ENCODE results near the gene TFAP2B.

DNA sequence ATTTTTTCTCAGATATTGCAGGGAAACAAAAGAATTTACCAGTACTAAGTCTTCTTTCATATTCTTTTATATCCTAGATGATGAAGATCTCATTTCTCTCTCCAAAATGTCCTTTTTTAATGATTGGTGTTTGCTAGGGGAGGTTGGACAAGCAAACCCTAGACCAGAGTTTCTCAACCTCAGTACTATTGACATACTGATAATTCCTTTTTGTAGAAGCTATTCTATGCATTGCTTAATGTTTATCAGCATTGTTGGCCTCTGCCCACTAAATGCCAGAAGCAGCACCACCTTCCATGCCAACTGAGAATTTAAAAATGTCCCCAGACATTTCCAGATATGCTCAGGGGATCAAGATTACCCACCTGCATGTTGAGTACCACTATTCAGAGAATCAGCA is 14.4 kb upstream of the TFAP2B start:
- TF ChIP-seq, protein P1, sequence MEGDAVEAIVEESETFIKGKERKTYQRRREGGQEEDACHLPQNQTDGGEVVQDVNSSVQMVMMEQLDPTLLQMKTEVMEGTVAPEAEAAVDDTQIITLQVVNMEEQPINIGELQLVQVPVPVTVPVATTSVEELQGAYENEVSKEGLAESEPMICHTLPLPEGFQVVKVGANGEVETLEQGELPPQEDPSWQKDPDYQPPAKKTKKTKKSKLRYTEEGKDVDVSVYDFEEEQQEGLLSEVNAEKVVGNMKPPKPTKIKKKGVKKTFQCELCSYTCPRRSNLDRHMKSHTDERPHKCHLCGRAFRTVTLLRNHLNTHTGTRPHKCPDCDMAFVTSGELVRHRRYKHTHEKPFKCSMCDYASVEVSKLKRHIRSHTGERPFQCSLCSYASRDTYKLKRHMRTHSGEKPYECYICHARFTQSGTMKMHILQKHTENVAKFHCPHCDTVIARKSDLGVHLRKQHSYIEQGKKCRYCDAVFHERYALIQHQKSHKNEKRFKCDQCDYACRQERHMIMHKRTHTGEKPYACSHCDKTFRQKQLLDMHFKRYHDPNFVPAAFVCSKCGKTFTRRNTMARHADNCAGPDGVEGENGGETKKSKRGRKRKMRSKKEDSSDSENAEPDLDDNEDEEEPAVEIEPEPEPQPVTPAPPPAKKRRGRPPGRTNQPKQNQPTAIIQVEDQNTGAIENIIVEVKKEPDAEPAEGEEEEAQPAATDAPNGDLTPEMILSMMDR (IDR thresholded peaks at IDR 0.05; ENCODE audit: poor library complexity, severe bottlenecking): no peak
- no peak for TF ChIP-seq POLR2AphosphoS5 (IDR thresholded peaks at IDR 0.05)
- TF ChIP-seq, protein P2, sequence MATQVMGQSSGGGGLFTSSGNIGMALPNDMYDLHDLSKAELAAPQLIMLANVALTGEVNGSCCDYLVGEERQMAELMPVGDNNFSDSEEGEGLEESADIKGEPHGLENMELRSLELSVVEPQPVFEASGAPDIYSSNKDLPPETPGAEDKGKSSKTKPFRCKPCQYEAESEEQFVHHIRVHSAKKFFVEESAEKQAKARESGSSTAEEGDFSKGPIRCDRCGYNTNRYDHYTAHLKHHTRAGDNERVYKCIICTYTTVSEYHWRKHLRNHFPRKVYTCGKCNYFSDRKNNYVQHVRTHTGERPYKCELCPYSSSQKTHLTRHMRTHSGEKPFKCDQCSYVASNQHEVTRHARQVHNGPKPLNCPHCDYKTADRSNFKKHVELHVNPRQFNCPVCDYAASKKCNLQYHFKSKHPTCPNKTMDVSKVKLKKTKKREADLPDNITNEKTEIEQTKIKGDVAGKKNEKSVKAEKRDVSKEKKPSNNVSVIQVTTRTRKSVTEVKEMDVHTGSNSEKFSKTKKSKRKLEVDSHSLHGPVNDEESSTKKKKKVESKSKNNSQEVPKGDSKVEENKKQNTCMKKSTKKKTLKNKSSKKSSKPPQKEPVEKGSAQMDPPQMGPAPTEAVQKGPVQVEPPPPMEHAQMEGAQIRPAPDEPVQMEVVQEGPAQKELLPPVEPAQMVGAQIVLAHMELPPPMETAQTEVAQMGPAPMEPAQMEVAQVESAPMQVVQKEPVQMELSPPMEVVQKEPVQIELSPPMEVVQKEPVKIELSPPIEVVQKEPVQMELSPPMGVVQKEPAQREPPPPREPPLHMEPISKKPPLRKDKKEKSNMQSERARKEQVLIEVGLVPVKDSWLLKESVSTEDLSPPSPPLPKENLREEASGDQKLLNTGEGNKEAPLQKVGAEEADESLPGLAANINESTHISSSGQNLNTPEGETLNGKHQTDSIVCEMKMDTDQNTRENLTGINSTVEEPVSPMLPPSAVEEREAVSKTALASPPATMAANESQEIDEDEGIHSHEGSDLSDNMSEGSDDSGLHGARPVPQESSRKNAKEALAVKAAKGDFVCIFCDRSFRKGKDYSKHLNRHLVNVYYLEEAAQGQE (IDR thresholded peaks at IDR 0.05; ENCODE audit: borderline replicate concordance): no peak
- TF ChIP-seq RAD21 (conservative IDR thresholded peaks at IDR 0.05): no peak
- no peak for TF ChIP-seq EZH2 (IDR thresholded peaks at IDR 0.05; ENCODE audit: borderline replicate concordance, insufficient read depth, low read length, poor library complexity, severe bottlenecking)
- TF ChIP-seq TAF1 (IDR thresholded peaks at IDR 0.05; ENCODE audit: low read depth): no peak
- TF ChIP-seq MXI1 (conservative IDR thresholded peaks at IDR 0.05; ENCODE audit: poor library complexity, severe bottlenecking): no peak
- TF ChIP-seq EP300 (conservative IDR thresholded peaks at IDR 0.05; ENCODE audit: poor library complexity, severe bottlenecking): no peak

All from neural cell (in vitro differentiated cells).